Stomach (tissue), 9 donors: Measurements from ENCODE around the gene FAM9A. TPM values are rescaled to one million over a fixed set of nuclear protein-coding genes. Genes with fewer than 3 reads are reported as not detected.

ENCODE experiments used
- DNase-seq, 2 donors: peaks; one replicate each; pipeline versions ENCODE4 v3.0.0 to v3.0.0-alpha.2; 2013 to 2019
- H3K27ac ChIP-seq, 5 donors: fragments of 200-600 bp in 4 of 5; sonication (generic) in 4 of 5; one replicate each; pipeline ENCODE4 v1.5.1; 2013 to 2019; ENCODE audit warnings: mild to moderate bottlenecking in 1 of 5, moderate library complexity in 1 of 5
- H3K27me3 ChIP-seq, 3 donors: fragments of 200-600 bp; sonication (generic); one replicate each; pipeline ENCODE4 v1.5.1; 2017 to 2019; ENCODE audit warnings: mixed run types in 1 of 3
- H3K36me3 ChIP-seq, 4 donors: fragments of 200-600 bp; sonication (generic); 1 replicate in 3 of 4; 2 replicates in 1 of 4; pipeline ENCODE4 v1.5.1; 2016 to 2019
- H3K4me1 ChIP-seq, 4 donors: fragments of 200-600 bp; sonication (generic); one replicate each; pipeline ENCODE4 v1.5.1; 2016 to 2019
- H3K4me3 ChIP-seq, 4 donors: fragments of 200-600 bp; sonication (generic) in 3 of 4; one replicate each; pipeline ENCODE4 v1.5.1; 2016 to 2019; ENCODE audit warnings: mild to moderate bottlenecking in 1 of 4
- H3K9me3 ChIP-seq, 4 donors: fragments of 200-600 bp; sonication (generic); one replicate each; pipeline ENCODE4 v1.5.1; 2016 to 2019
- CTCF ChIP-seq, 7 experiments: fragments of 450-650 bp in 4 of 7; fragments of 200-600 bp in 3 of 7; sonication (generic) in 3 of 7; IDR thresholded peaks; one replicate each; pipeline ENCODE4 v1.5.1; 2016 to 2019; ENCODE audit warnings: antibody characterized with exemption in 7 of 7, control low read depth in 2 of 7, mild to moderate bottlenecking in 1 of 7
- EP300 ChIP-seq: sonication (generic); formaldehyde crosslinking; IDR thresholded peaks from one replicate; pipeline ENCODE4 v1.6.1; 2017; ENCODE audit warnings: antibody characterized with exemption
- POLR2A ChIP-seq, 4 donors: fragments of 450-650 bp; IDR thresholded peaks; one replicate each; pipeline ENCODE4 v1.6.1; 2016; ENCODE audit warnings: antibody characterized with exemption in 4 of 4, control low read depth in 2 of 4, mild to moderate bottlenecking in 1 of 4, moderate library complexity in 1 of 4
- POLR2AphosphoS5 ChIP-seq, 3 donors: sonication (generic); formaldehyde crosslinking; IDR thresholded peaks; one replicate each; pipeline ENCODE4 v1.6.1; 2016; ENCODE audit warnings: antibody characterized with exemption in 3 of 3
- WGBS, 5 donors: extraction: QIAGEN DNeasy Blood & Tissue Kit in 3 of 5; methylation state at CpG; one replicate each; pipeline versions ENCODE4 v1.1.5 to v1.1.7; 2013 to 2018; 5-methylcytosine and 5-hydroxymethylcytosine counted together
- intact Hi-C: fragments of 100-400 bp; cut with DNase I; formaldehyde crosslinking; loops from one replicate; pipeline ENCODE4 v1.15.1; 2023; ENCODE audit warnings: low total_unique reads
- polyA plus RNA-seq, 3 donors: library from polyadenylated mRNA; stranded (reverse); fragments of 200-250 nt; gene quantifications; one replicate each; pipeline ENCODE4 v1.2.3, GENCODE V29; 2013
- total RNA-seq, 5 donors: library from RNA; depleted of rRNA; stranded (reverse); fragments of >200 nt; gene quantifications; one replicate each; pipeline versions ENCODE4 v1.1.0 to v1.2.3, GENCODE V29; 2014 to 2016
- donor health status: healthy with polysubstance abuse.
- donor health status: Bipolar disorder and iron deficiency.
- donor health status: healthy.

Gene FAM9A
- total and polyA plus RNA-seq, 8 donors: not detected

DNA sequence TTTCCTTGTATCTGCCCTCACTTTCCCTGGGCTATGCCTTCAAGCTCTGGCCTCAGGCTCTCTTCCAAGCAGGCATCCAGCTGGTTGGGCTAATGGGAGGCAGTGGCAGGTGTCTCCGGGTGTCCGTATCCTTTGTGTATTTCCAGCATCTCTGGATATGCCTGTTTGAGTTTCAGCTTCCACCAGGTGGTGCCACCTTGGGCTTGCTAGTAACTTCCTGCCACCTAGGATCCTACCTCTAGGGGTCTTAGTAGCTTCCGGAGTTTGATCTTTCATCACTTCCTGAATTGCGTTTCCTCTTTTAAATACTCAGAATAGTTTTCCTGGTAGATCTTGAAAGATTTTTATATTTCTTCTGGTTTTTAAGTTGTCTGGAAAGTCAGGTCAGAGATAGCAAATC is 46.1 kb downstream of the FAM9A start:
- no peaks in the 10 kb centered on the region for H3K4me1 ChIP-seq
- intact Hi-C loops: no loop called here
- 52 to 79% (median 73%) methylated on average over 4 of the region's 4 CpGs for WGBS, 5 donors
- H3K36me3 ChIP-seq: no peaks in the 10 kb centered on the region
- no peak for DNase-seq
- TF ChIP-seq CTCF (IDR thresholded peaks at IDR 0.05) (no peak), POLR2A (IDR thresholded peaks at IDR 0.05) (no peak), POLR2AphosphoS5 (IDR thresholded peaks at IDR 0.05) (no peak), EP300 (no peak)
- H3K4me3 ChIP-seq: no peak overlapping the region
- no peak overlapping the region for H3K27ac ChIP-seq
- peaks cover 0 to 3% (median 0%) of the 10 kb centered on the region in 3 donors for H3K27me3 ChIP-seq
- H3K9me3 ChIP-seq: no peaks in the 10 kb centered on the region

GRCh38 chrX:8749697-8750096 is 51.5 kb downstream of the FAM9A start:
- Histone ChIP-seq H3K36me3 (no peaks in the 10 kb centered on the region), H3K4me1 (no peaks in the 10 kb centered on the region), H3K27ac (no peak overlapping the region), H3K27me3 (no peaks in the 10 kb centered on the region), H3K9me3 (no peaks in the 10 kb centered on the region), H3K4me3 (no peak overlapping the region)
- TF ChIP-seq CTCF (IDR thresholded peaks at IDR 0.05): no peak
- no peak for TF ChIP-seq EP300
- TF ChIP-seq POLR2AphosphoS5 (IDR thresholded peaks at IDR 0.05): no peak
- no peak for TF ChIP-seq POLR2A (IDR thresholded peaks at IDR 0.05)
- intact Hi-C loops: no loop called here
- DNase-seq: no peak

DNA sequence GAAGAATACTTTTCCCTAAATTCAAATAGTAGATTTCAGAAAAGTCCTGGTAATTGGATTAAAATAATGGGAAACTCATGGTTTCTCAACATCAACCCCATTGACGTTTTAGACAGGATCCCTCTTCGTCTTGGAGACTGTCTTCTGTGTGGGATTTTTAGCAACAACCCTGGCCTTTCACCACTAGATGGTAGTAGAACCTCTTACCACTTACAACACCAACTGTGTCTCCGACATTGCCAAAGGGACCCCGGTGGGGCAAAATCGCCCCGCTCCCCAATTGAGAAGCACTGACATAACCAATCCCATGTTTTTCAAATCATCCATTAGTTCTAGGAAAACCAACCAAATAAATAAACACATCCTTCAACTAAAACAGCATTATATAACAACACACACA is 52.3 kb downstream of the FAM9A start:
- H3K36me3 ChIP-seq: no peaks in the 10 kb centered on the region
- H3K27me3 ChIP-seq: no peaks in the 10 kb centered on the region
- peak in 1 of 2 donors; percentile 57 for DNase-seq
- 6 to 17% (median 7%) methylated on average over 6 of the region's 6 CpGs for WGBS, 5 donors
- intact Hi-C loops: no loop called here
- no peaks in the 10 kb centered on the region for H3K9me3 ChIP-seq
- TF ChIP-seq EP300: no peak
- no peak for TF ChIP-seq POLR2A (IDR thresholded peaks at IDR 0.05)
- TF ChIP-seq CTCF (IDR thresholded peaks at IDR 0.05): peak in 4 of 7 experiments; percentile 26 to 51 (median 32)
- no peaks in the 10 kb centered on the region for H3K4me1 ChIP-seq
- no peak overlapping the region for H3K4me3 ChIP-seq
- no peak overlapping the region for H3K27ac ChIP-seq

- Histone ChIP-seq H3K4me1 (no peaks in the 10 kb centered on the region), H3K27me3 (no peaks in the 10 kb centered on the region), H3K9me3 (no peaks in the 10 kb centered on the region), H3K27ac (no peak overlapping the region), H3K4me3 (no peak overlapping the region), H3K36me3 (no peaks in the 10 kb centered on the region)
- TF ChIP-seq EP300: no peak
- no peak for TF ChIP-seq POLR2A (IDR thresholded peaks at IDR 0.05)
- TF ChIP-seq CTCF (IDR thresholded peaks at IDR 0.05): peak in 4 of 7 experiments; percentile 49 to 69 (median 54)
- WGBS, 5 donors: 63 to 74% (median 70%) methylated on average over 11 of the region's 11 CpGs
- intact Hi-C loops: no loop called here
- peak; percentile 63 to 80 for DNase-seq
Observed at GRCh38 chrX:8743126-8743732, 58.0 kb downstream of the FAM9A start.
